NCI-H526 (cell line): ENCODE measurements around the gene PDZRN3.

Experiments
- DNase-seq, 2 experiments: peaks; one replicate each; lab custom pipeline; 2025; lab: John Stamatoyannopoulos, UW

The PDZRN3 gene

DNA sequence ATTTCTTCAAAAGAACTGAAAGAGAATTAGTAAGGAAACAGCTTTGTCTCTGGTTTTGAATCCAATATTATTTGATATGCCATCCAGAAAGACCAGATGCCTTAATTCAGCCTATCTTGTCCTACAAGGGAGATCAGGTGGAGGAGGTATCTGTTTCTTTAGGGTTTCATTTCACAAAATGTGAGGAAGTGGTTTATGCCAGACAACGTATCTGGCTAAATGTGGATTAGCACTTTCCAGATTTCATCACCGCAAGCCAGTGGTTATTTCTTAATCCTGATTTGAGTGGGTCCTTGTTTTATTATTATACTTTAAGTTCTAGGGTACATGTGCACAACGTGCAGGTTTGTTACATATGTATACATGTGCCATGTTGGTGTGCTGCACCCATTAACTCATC, 292.2 kb downstream of the PDZRN3 start:
- DNase-seq = no peak
